Neural cell (in vitro differentiated cells): ENCODE data around the gene SH3GL2. TPM values are rescaled to one million over a fixed set of nuclear protein-coding genes. Genes with fewer than 3 reads are reported as not detected.
A peak's percentile ranks its signal among the peaks of the same experiment; 100 is the strongest.

Source experiments
- H2AFZ ChIP-seq: fragments of 200-600, 300-800 bp; sonication (generic), shearing (Covaris generic); 2 replicates; pipeline ENCODE4 v1.6.0; 2014; ENCODE audit warnings: low read depth, mild to moderate bottlenecking, antibody characterized with exemption, low read length, moderate library complexity
- H3F3A ChIP-seq: fragments of 200-600 bp; shearing (Covaris generic); 2 replicates; pipeline ENCODE4 v1.6.1; 2016; ENCODE audit warnings: mild to moderate bottlenecking, moderate library complexity, mixed read lengths, antibody characterized with exemption, low read length; ENCODE audit not compliant: insufficient read depth, poor library complexity, severe bottlenecking
- H3K27ac ChIP-seq: fragments of 200-600, 300-800 bp; sonication (generic), shearing (Covaris generic); 2 replicates; pipeline ENCODE4 v1.5.1; 2014; ENCODE audit warnings: mild to moderate bottlenecking, low read length, moderate library complexity
- H3K27me3 ChIP-seq: fragments of 300-800, 200-600 bp; sonication (generic), shearing (Covaris generic); 2 replicates; pipeline ENCODE4 v1.6.0; 2014; ENCODE audit warnings: mild to moderate bottlenecking, low read depth, low read length, moderate library complexity; ENCODE audit not compliant: insufficient read depth
- H3K36me3 ChIP-seq: fragments of 300-800, 200-600 bp; sonication (generic), shearing (Covaris generic); 2 replicates; pipeline ENCODE4 v1.5.1; 2014; ENCODE audit warnings: mild to moderate bottlenecking, antibody characterized with exemption, low read length, moderate library complexity; ENCODE audit not compliant: insufficient read depth
- H3K4me2 ChIP-seq: fragments of 300-800, 200-600 bp; sonication (generic), shearing (Covaris generic); 2 replicates; pipeline ENCODE4 v1.6.0; 2014; ENCODE audit warnings: mild to moderate bottlenecking, low read length
- H3K4me3 ChIP-seq: fragments of 300-800, 200-600 bp; sonication (generic), shearing (Covaris generic); 2 replicates; pipeline ENCODE4 v1.5.1; 2014; ENCODE audit warnings: mild to moderate bottlenecking, low read length, moderate library complexity
- H3K79me2 ChIP-seq: fragments of 200-600 bp; shearing (Covaris generic); replicated peaks from 2 replicates; pipeline ENCODE4 v1.6.0; 2014; ENCODE audit warnings: mild to moderate bottlenecking, low read length, moderate library complexity; ENCODE audit not compliant: insufficient read depth
- H3K9ac ChIP-seq: fragments of 300-800, 200-600 bp; sonication (generic), shearing (Covaris generic); 2 replicates; pipeline ENCODE4 v1.6.1; 2016; ENCODE audit warnings: mild to moderate bottlenecking, low read length, mixed read lengths
- H3K9me2 ChIP-seq: fragments of 200-600 bp; shearing (Covaris generic); 2 replicates; pipeline ENCODE4 v1.6.1; 2016; ENCODE audit warnings: mild to moderate bottlenecking, low read length, mixed read lengths; ENCODE audit not compliant: insufficient read depth
- H3K9me3 ChIP-seq: fragments of 200-600, 300-800 bp; sonication (generic), shearing (Covaris generic); 2 replicates; pipeline ENCODE4 v1.6.1; 2016; ENCODE audit warnings: mild to moderate bottlenecking, mixed run types, low read length, moderate library complexity, mixed read lengths
- H4K20me1 ChIP-seq: fragments of 200-600 bp; shearing (Covaris generic); 2 replicates; pipeline ENCODE4 v1.6.1; 2016; ENCODE audit warnings: mild to moderate bottlenecking, mixed run types; ENCODE audit not compliant: insufficient read depth
- CTCF ChIP-seq: fragments of 450-650 bp; IDR thresholded peaks from 2 replicates; pipeline ENCODE4 v1.5.1; 2014; ENCODE audit warnings: antibody characterized with exemption, mild to moderate bottlenecking, moderate library complexity; ENCODE audit not compliant: poor library complexity, severe bottlenecking
- EP300 ChIP-seq: fragments of 450-650 bp; conservative IDR thresholded peaks from 2 replicates; pipeline ENCODE4 v1.6.1; 2014; ENCODE audit warnings: antibody characterized with exemption, mild to moderate bottlenecking, moderate library complexity; ENCODE audit not compliant: poor library complexity, severe bottlenecking
- EZH2 ChIP-seq: fragments of 200-600, 300-800 bp; shearing (Covaris generic), sonication (generic); IDR thresholded peaks from 2 replicates; pipeline ENCODE4 v1.6.1; 2014; ENCODE audit warnings: antibody characterized with exemption, low read length, borderline replicate concordance, mild to moderate bottlenecking; ENCODE audit not compliant: insufficient read depth, poor library complexity, severe bottlenecking
- MXI1 ChIP-seq: fragments of 450-650 bp; conservative IDR thresholded peaks from 2 replicates; pipeline ENCODE4 v1.6.1; 2014; ENCODE audit warnings: antibody characterized with exemption, mild to moderate bottlenecking; ENCODE audit not compliant: poor library complexity, severe bottlenecking
- POLR2AphosphoS5 ChIP-seq: IDR thresholded peaks from 2 replicates; pipeline ENCODE4 v1.6.1; 2012
- RAD21 ChIP-seq: fragments of 450-650 bp; conservative IDR thresholded peaks from 2 replicates; pipeline ENCODE4 v1.6.1; 2014; ENCODE audit warnings: antibody characterized with exemption, mild to moderate bottlenecking, moderate library complexity
- REST ChIP-seq: IDR thresholded peaks from 2 replicates; pipeline ENCODE4 v1.6.1; 2012; ENCODE audit warnings: borderline replicate concordance
- SMC3 ChIP-seq: fragments of 450-650 bp; conservative IDR thresholded peaks from 2 replicates; pipeline ENCODE4 v1.6.1; 2014; ENCODE audit warnings: antibody characterized with exemption, mild to moderate bottlenecking, moderate library complexity; ENCODE audit not compliant: poor library complexity
- TAF1 ChIP-seq: IDR thresholded peaks from 2 replicates; pipeline ENCODE4 v1.6.1; 2012; ENCODE audit warnings: low read depth
- polyA plus RNA-seq: library from polyadenylated mRNA; depleted of rRNA; stranded (reverse); fragments of >200 nt; gene quantifications from 2 replicates; pipeline ENCODE4 v1.2.3, GENCODE V29; 2014

Gene SH3GL2
- polyA plus RNA-seq, 1 donor from 2014 or later, result 13.5 TPM

GRCh38 chr9:17810728-17811571, 232.1 kb downstream of the SH3GL2 start:
- peak overlapping the region; percentile 49 for H3K4me3 ChIP-seq
- peak overlapping the region; percentile 28 for H3K9ac ChIP-seq
- no peaks in the 10 kb centered on the region for H4K20me1 ChIP-seq
- TF ChIP-seq POLR2AphosphoS5, result no peak
- TF ChIP-seq CTCF, result peak; percentile 88
- no peak for TF ChIP-seq MXI1
- TF ChIP-seq EZH2, result no peak
- no peak for TF ChIP-seq TAF1
- TF ChIP-seq RAD21, result peak; percentile 90
- TF ChIP-seq EP300, result no peak
- TF ChIP-seq SMC3, result peak; percentile 88
- TF ChIP-seq REST, result no peak
- H3F3A ChIP-seq, result no peaks in the 10 kb centered on the region
- no peak overlapping the region for H3K4me2 ChIP-seq
- no peak overlapping the region for H2AFZ ChIP-seq
- H3K27ac ChIP-seq, result peak overlapping the region; percentile 38
- no peaks in the 10 kb centered on the region for H3K27me3 ChIP-seq
- no peaks in the 10 kb centered on the region for H3K9me3 ChIP-seq
- H3K79me2 ChIP-seq, result no peaks in the 10 kb centered on the region
- no peaks in the 10 kb centered on the region for H3K36me3 ChIP-seq
- H3K9me2 ChIP-seq, result no peaks in the 10 kb centered on the region

GRCh38 chr9:17813798-17814197, 234.9 kb downstream of the SH3GL2 start:
- no peaks in the 10 kb centered on the region for H3K27me3 ChIP-seq
- H3K9me2 ChIP-seq, result no peaks in the 10 kb centered on the region
- no peaks in the 10 kb centered on the region for H3K79me2 ChIP-seq
- H3K9me3 ChIP-seq, result no peaks in the 10 kb centered on the region
- TF ChIP-seq CTCF (no peak), SMC3 (no peak), MXI1 (no peak), EZH2 (no peak), EP300 (no peak), POLR2AphosphoS5 (no peak), REST (no peak)
- H3K36me3 ChIP-seq, result no peaks in the 10 kb centered on the region
- H2AFZ ChIP-seq, result no peak overlapping the region
- H3K4me3 ChIP-seq, result no peak overlapping the region
- H3K9ac ChIP-seq, result no peak overlapping the region
- no peak overlapping the region for H3K4me2 ChIP-seq
- H4K20me1 ChIP-seq, result no peaks in the 10 kb centered on the region
- no peak overlapping the region for H3K27ac ChIP-seq
- H3F3A ChIP-seq, result no peaks in the 10 kb centered on the region
